SU-DHL-6 (cell line): ENCODE measurements around the gene PSMC3.

Experiments
- H2AFZ ChIP-seq: fragments of 200-600 bp; sonication (generic); 2 replicates; pipeline ENCODE4 v1.6.1; 2014; ENCODE audit warnings: low read depth, mild to moderate bottlenecking, moderate library complexity, mixed read lengths, antibody characterized with exemption, low read length; ENCODE audit not compliant: severe bottlenecking
- H3F3A ChIP-seq: fragments of 200-600 bp; shearing (Covaris generic); 2 replicates; pipeline ENCODE4 v1.6.0; 2016; ENCODE audit warnings: antibody characterized with exemption, mild to moderate bottlenecking; ENCODE audit not compliant: insufficient read depth
- H3K27ac ChIP-seq: fragments of 200-600 bp; sonication (generic); 2 replicates; pipeline ENCODE4 v1.5.1; 2016; ENCODE audit warnings: low read depth, mild to moderate bottlenecking, low read length, moderate library complexity, mixed read lengths
- H3K27me3 ChIP-seq: fragments of 200-600 bp; sonication (generic), shearing (Covaris generic); 2 replicates; pipeline ENCODE4 v1.6.0; 2014; ENCODE audit warnings: mild to moderate bottlenecking, low read length
- H3K36me3 ChIP-seq: fragments of 200-600 bp; sonication (generic); 2 replicates; pipeline ENCODE4 v1.6.1; 2014; ENCODE audit warnings: mild to moderate bottlenecking, low read length, mixed read lengths
- H3K4me2 ChIP-seq: fragments of 300-600, 200-600 bp; shearing (Covaris generic), sonication (generic); 2 replicates; pipeline ENCODE4 v1.6.0; 2014; ENCODE audit warnings: low read length, low read depth, mild to moderate bottlenecking; ENCODE audit not compliant: poor library complexity, severe bottlenecking
- H3K4me3 ChIP-seq: fragments of 200-600 bp; sonication (generic); 2 replicates; pipeline ENCODE4 v1.5.1; 2014; ENCODE audit warnings: antibody characterized with exemption, low read length, mild to moderate bottlenecking, mixed read lengths; ENCODE audit not compliant: insufficient read depth, poor library complexity, severe bottlenecking
- H3K79me2 ChIP-seq: fragments of 200-600 bp; sonication (generic); 2 replicates; pipeline ENCODE4 v1.6.1; 2014; ENCODE audit warnings: mild to moderate bottlenecking, low read length, moderate library complexity; ENCODE audit not compliant: insufficient read depth
- H3K9ac ChIP-seq: fragments of 200-600 bp; sonication (generic); 2 replicates; pipeline ENCODE4 v1.7.0; 2014; ENCODE audit warnings: mild to moderate bottlenecking, low read length
- H3K9me2 ChIP-seq: fragments of 200-600 bp; sonication (generic); replicated peaks from 2 replicates; pipeline ENCODE4 v1.6.1; 2014; ENCODE audit warnings: low read length; ENCODE audit not compliant: insufficient read depth
- H3K9me3 ChIP-seq: fragments of 200-600 bp; sonication (generic); 2 replicates; pipeline ENCODE4 v1.6.1; 2014; ENCODE audit warnings: low read length, mixed read lengths; ENCODE audit not compliant: insufficient read depth
- H4K20me1 ChIP-seq: fragments of 200-600 bp; sonication (generic); 2 replicates; pipeline ENCODE4 v1.6.1; 2014; ENCODE audit warnings: low read depth, mild to moderate bottlenecking, antibody characterized with exemption, low read length, moderate library complexity, mixed read lengths
- EZH2phosphoT487 ChIP-seq: fragments of 200-600 bp; sonication (generic), shearing (Covaris generic); conservative IDR thresholded peaks from 2 replicates; pipeline ENCODE4 v1.6.1; 2018; ENCODE audit warnings: mild to moderate bottlenecking, antibody characterized with exemption, low read length, moderate library complexity, mixed read lengths
- TF ChIP-seq, protein P1 (sequence below): fragments of 200-600 bp; sonication (generic); IDR thresholded peaks from one replicate; pipeline ENCODE4 v1.5.1; 2017; ENCODE audit warnings: antibody characterized with exemption, mild to moderate bottlenecking, low read length, moderate library complexity; ENCODE audit not compliant: insufficient read depth, poor library complexity, severe bottlenecking

PSMC3 gene

DNA sequence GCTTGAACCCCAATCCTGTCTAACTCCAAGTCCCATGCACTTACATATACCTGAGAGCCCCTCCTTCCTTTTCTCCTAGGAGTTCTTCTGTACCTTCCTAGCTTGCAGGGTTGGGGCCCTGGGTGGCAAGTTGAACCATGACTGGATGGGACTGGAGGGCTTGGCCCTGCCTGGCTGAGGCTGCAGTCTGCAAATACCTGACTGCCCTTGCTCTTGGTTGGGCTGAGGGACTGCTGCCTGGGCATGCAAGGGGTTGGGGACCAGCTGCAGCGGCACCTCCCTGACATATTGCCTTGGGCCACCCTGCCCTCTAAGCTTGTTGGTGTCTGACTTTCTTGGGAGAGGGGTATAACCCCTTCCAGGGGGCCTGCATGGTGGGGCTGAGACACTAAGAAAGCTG is 27.7 kb downstream of the PSMC3 start:
- Histone ChIP-seq H3K4me2 (no peak overlapping the region), H3K9me2 (no peaks in the 10 kb centered on the region), H4K20me1 (no peaks in the 10 kb centered on the region), H3K36me3 (no peaks in the 10 kb centered on the region), H3K79me2 (no peaks in the 10 kb centered on the region), H3K9me3 (no peaks in the 10 kb centered on the region), H2AFZ (no peak overlapping the region), H3K27ac (peak overlapping the region; percentile 98; the same call in 1 of the 2 replicates), H3K4me3 (no peak overlapping the region), H3K27me3 (no peaks in the 10 kb centered on the region), H3K9ac (no peak overlapping the region), H3F3A (peaks cover 26% of the 10 kb centered on the region)
- TF ChIP-seq, protein P1, sequence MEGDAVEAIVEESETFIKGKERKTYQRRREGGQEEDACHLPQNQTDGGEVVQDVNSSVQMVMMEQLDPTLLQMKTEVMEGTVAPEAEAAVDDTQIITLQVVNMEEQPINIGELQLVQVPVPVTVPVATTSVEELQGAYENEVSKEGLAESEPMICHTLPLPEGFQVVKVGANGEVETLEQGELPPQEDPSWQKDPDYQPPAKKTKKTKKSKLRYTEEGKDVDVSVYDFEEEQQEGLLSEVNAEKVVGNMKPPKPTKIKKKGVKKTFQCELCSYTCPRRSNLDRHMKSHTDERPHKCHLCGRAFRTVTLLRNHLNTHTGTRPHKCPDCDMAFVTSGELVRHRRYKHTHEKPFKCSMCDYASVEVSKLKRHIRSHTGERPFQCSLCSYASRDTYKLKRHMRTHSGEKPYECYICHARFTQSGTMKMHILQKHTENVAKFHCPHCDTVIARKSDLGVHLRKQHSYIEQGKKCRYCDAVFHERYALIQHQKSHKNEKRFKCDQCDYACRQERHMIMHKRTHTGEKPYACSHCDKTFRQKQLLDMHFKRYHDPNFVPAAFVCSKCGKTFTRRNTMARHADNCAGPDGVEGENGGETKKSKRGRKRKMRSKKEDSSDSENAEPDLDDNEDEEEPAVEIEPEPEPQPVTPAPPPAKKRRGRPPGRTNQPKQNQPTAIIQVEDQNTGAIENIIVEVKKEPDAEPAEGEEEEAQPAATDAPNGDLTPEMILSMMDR = no peak
- TF ChIP-seq EZH2phosphoT487 = no peak

DNA sequence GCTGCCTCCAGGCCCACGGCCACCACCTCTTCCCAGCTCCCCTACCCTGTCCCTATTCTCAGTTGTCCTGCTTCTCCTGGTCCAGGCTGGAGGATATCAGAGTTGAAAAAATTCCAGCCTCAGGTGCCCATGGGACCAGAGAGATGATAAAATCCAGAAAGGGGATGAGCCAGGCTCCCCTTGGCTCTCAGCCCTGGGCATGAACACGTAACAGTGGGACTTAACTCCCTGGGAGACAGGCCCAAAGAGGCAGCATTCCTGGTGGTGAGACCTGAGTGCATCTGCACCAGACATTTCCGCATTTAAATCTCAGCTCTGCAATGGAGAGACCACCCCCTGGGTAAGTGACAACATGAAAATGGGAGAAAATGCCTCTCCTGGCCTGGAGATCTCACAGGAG is 28.2 kb downstream of the PSMC3 start:
- no peaks in the 10 kb centered on the region for H3K36me3 ChIP-seq
- no peaks in the 10 kb centered on the region for H3K79me2 ChIP-seq
- H3K4me2 ChIP-seq = no peak overlapping the region
- H3K27me3 ChIP-seq = no peaks in the 10 kb centered on the region
- TF ChIP-seq, protein P1 = no peak
- no peak for TF ChIP-seq EZH2phosphoT487
- H4K20me1 ChIP-seq = no peaks in the 10 kb centered on the region
- no peaks in the 10 kb centered on the region for H3K9me3 ChIP-seq
- no peak overlapping the region for H3K4me3 ChIP-seq
- H3K9ac ChIP-seq = no peak overlapping the region
- H3K9me2 ChIP-seq = no peaks in the 10 kb centered on the region
- no peak overlapping the region for H2AFZ ChIP-seq
- H3K27ac ChIP-seq = no peak overlapping the region
- peaks cover 26% of the 10 kb centered on the region for H3F3A ChIP-seq

- TF ChIP-seq, protein P1 = no peak
- no peak for TF ChIP-seq EZH2phosphoT487
- Histone ChIP-seq H3K4me3 (no peak overlapping the region), H3K27ac (peak overlapping the region; percentile 64), H3K9me2 (no peaks in the 10 kb centered on the region), H4K20me1 (no peaks in the 10 kb centered on the region), H3K36me3 (no peaks in the 10 kb centered on the region), H2AFZ (no peak overlapping the region), H3K79me2 (no peaks in the 10 kb centered on the region), H3K4me2 (no peak overlapping the region), H3K9me3 (no peaks in the 10 kb centered on the region), H3F3A (peaks cover 17% of the 10 kb centered on the region), H3K27me3 (no peaks in the 10 kb centered on the region), H3K9ac (peak overlapping the region; percentile 59; the same call in 1 of the 2 replicates)
Observed at GRCh38 chr11:47396049-47396320, 30.3 kb downstream of the PSMC3 start.
